ENCODE results near the gene FAM83G. TPM values are rescaled to one million over a fixed set of nuclear protein-coding genes. Genes with fewer than 3 reads are reported as not detected.

Gene FAM83G
- total RNA-seq, 3 donors from 2014 or later: 27.0 to 31.9 (median 31.9) TPM

DNA sequence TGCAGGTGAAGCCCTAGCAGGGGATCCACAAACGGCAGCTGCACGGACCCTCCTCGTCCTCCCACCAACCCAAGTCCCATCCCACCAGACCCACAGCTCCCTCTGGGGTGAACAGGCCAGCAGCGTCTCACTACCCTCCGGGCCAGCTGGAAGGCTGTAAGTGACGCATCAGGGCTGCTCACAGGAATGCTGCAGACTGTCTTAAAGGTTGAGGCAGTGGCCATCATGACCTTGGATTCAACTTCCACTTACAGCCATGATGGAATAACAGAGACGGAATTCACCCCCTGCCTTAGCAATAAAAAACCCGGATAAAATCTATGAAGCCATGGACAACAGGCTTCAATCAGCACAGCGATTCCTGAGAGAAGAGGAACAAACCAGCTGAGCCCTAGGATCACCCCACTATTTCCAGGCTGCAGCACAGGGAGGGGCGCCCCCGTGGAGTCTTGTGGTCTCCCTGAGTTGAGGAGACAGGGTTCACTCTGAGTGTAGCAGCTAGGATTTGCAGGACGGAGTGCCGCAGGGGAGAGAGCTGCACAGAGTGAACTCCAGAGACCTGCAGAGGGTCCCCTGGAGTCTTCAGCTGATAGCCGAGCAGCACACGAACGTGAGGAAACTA, 10.5 kb downstream of the FAM83G start:
- ATAC-seq: no peak
- H3K27me3 Mint-ChIP-seq (ENCODE audit: low read depth): no peaks in the 10 kb centered on the region
- peaks cover 16% of the 10 kb centered on the region for H3K36me3 Mint-ChIP-seq (ENCODE audit: insufficient read depth)
- DNase-seq: no peak
- peaks cover 20% of the 10 kb centered on the region for H3K4me1 Mint-ChIP-seq (ENCODE audit: low read depth)
- H3K9me3 Mint-ChIP-seq: peaks cover 6% of the 10 kb centered on the region
- H3K4me3 Mint-ChIP-seq: no peak overlapping the region

DNA sequence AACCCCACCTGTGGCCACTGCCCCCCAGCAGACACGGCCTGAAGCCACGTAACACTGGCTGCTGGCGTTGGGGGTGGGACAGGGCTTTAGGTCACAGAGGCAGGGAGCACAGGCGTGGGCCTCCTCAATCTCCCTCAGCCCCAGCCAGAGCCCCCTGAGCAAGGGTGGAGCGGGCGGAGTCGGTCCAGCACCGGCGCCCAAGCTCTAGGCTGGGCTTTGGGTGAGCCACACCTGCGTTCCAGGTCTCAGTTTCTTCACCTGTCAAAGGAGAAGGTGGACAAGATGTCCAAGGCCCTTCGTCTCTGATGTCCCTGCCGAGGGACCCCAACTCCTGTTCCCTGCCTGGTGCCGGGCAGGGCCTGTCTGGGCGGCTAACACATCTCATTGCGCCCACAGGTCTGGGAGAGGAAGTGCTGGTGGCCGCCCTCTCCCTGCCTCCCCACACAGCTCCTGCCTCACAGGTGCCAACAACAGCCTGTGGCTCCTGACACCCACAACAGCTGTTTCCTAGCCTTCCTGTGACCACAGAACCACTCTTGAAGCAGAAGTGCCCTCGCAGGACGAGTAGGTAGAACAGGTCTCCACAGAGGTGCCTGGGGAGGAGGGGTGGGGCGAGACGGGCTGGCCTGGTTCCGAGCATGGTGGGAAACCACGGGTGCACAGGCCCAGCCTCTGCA, 12.0 kb downstream of the FAM83G start:
- H3K27me3 Mint-ChIP-seq (ENCODE audit: low read depth): no peaks in the 10 kb centered on the region
- H3K9me3 Mint-ChIP-seq: peaks cover 6% of the 10 kb centered on the region
- ATAC-seq (peak; percentile 35 to 39), DNase-seq (no peak)
- peaks cover 17% of the 10 kb centered on the region for H3K36me3 Mint-ChIP-seq (ENCODE audit: insufficient read depth)
- no peak overlapping the region for H3K4me3 Mint-ChIP-seq
- H3K4me1 Mint-ChIP-seq (ENCODE audit: low read depth): peaks cover 20% of the 10 kb centered on the region

GRCh38 chr17:18991531-18992315, 12.8 kb downstream of the FAM83G start:
- Mint-ChIP-seq H3K4me1 (ENCODE audit: low read depth) (peaks cover 22% of the 10 kb centered on the region), H3K27me3 (ENCODE audit: low read depth) (no peaks in the 10 kb centered on the region), H3K9me3 (peaks cover 6% of the 10 kb centered on the region), H3K4me3 (no peak overlapping the region), H3K36me3 (ENCODE audit: insufficient read depth) (peaks cover 18% of the 10 kb centered on the region)
- DNase-seq: no peak
- no peak for ATAC-seq

GRCh38 chr17:18990331-18990730, 14.2 kb downstream of the FAM83G start:
- no peak for ATAC-seq
- H3K9me3 Mint-ChIP-seq: peaks cover 5% of the 10 kb centered on the region
- H3K27me3 Mint-ChIP-seq (ENCODE audit: low read depth): no peaks in the 10 kb centered on the region

DNA sequence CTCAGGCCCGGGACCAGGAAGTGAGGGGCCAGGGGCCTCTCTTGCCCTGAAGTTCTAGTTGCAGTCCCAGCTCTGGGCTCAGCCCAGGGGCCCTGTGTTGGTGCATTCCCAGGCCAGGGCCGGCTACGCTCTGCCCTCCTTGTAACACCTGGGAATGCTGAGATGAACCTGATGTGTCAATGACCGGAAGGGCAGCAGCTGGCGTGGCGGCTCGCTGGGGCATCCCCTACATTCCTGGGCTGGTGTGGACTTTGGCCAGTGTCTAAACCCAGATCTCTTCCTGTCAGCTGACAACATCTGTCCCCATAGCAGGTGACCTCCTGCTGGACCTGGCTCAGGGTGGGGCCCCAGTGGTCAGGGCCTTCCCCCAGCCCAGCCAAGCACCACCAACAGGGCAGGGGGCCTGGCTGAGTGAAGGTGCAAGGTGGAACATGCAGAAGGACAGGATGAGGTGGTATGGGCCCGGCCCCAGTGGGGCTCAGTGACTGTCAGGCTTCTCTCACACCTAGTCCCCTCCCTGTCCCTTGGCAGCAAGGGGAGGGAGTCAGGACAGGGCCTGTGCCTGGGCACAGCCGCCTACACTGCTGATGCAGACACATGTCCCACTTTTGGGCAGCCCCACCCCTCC, 15.9 kb downstream of the FAM83G start:
- no peaks in the 10 kb centered on the region for H3K27me3 Mint-ChIP-seq (ENCODE audit: low read depth)

More at GRCh38 chr17:18990331-18990730, 14.2 kb downstream of the FAM83G start:
- H3K4me3 Mint-ChIP-seq: no peak overlapping the region
- DNase-seq: no peak
- peaks cover 13% of the 10 kb centered on the region for H3K36me3 Mint-ChIP-seq (ENCODE audit: insufficient read depth)
- peaks cover 22% of the 10 kb centered on the region for H3K4me1 Mint-ChIP-seq (ENCODE audit: low read depth)

DNA sequence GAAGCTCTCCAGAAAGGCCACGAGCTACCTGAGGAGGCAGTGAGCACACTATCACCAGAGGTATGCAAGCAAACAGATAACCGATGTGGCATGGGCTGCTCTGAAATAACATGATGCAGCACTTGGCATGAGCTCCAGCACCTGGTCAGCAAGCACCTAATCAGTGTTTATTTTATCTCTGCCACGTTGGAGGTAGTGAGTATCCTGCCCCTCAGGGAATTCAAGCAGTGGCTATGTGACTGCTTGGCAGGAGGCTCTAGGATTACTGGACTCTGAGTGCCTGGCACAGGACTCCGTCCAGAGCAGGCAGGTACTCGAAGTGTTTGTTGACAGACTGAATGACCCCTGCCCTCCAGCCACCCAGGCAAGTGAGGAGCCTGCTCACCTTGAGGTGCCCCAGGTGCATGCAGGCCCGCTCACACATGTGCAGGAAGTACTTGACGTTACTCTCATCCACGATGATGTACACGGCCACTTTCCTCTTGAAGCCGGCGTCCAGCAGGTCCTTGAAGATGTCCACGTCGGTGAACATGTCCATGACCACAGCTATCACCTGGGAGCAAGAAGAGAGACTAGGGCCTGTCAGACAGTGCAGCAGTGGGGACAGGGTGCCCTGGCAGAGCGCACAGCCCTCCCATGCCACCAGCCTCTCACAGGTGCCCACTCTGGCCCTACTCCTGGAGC, 16.6 kb downstream of the FAM83G start:
- no peak for ATAC-seq
- no peak overlapping the region for H3K4me3 Mint-ChIP-seq
- H3K27me3 Mint-ChIP-seq (ENCODE audit: low read depth): no peaks in the 10 kb centered on the region
- DNase-seq: no peak
- H3K9me3 Mint-ChIP-seq: no peaks in the 10 kb centered on the region
- peaks cover 9% of the 10 kb centered on the region for H3K36me3 Mint-ChIP-seq (ENCODE audit: insufficient read depth)
- peaks cover 8% of the 10 kb centered on the region for H3K4me1 Mint-ChIP-seq (ENCODE audit: low read depth)

More for the DNA sequence above, 15.9 kb downstream of the FAM83G start:
- Mint-ChIP-seq H3K4me1 (ENCODE audit: low read depth) (peaks cover 14% of the 10 kb centered on the region), H3K4me3 (no peak overlapping the region), H3K36me3 (ENCODE audit: insufficient read depth) (peaks cover 9% of the 10 kb centered on the region), H3K9me3 (no peaks in the 10 kb centered on the region)
- ATAC-seq (no peak), DNase-seq (no peak)

GRCh38 chr17:18987230-18987610, 17.3 kb downstream of the FAM83G start:
- ATAC-seq: no peak
- Mint-ChIP-seq H3K9me3 (no peaks in the 10 kb centered on the region), H3K4me3 (no peak overlapping the region), H3K27me3 (ENCODE audit: low read depth) (no peaks in the 10 kb centered on the region), H3K4me1 (ENCODE audit: low read depth) (peaks cover 2% of the 10 kb centered on the region), H3K36me3 (ENCODE audit: insufficient read depth) (peaks cover 9% of the 10 kb centered on the region)
- no peak for DNase-seq

- peaks cover 2% of the 10 kb centered on the region for H3K4me1 Mint-ChIP-seq (ENCODE audit: low read depth)
- no peaks in the 10 kb centered on the region for H3K27me3 Mint-ChIP-seq (ENCODE audit: low read depth)
- no peaks in the 10 kb centered on the region for H3K9me3 Mint-ChIP-seq
- H3K36me3 Mint-ChIP-seq (ENCODE audit: insufficient read depth): peaks cover 9% of the 10 kb centered on the region
- H3K4me3 Mint-ChIP-seq: no peak overlapping the region
- ATAC-seq: peak in 1 of 2 donors; percentile 26
- no peak for DNase-seq
Observed at GRCh38 chr17:18986541-18987229, 17.9 kb downstream of the FAM83G start.

DNA sequence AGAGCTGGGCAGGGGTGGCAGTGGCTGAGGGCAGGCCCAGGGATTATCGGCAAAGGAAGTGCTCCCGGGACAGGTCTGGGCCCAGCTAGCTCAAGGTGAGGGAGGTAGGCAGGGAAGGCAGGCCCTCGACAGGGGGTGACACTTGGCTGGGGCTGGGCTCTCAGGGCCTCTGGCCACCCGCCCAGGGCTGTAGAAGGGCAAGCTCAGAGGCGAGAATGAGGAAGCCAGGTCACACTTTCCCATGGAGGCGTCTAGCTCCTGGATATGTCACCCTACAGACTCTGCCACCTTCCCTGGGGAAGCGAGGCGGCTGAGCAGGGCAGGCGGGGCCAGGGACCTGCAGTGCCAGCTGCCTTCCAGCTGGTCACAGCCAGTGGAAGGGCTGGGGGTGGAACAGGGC, 19.1 kb downstream of the FAM83G start:
- peaks cover 9% of the 10 kb centered on the region for H3K36me3 Mint-ChIP-seq (ENCODE audit: insufficient read depth)
- H3K27me3 Mint-ChIP-seq (ENCODE audit: low read depth): no peaks in the 10 kb centered on the region

GRCh38 chr17:18984273-18985114, 20.1 kb downstream of the FAM83G start:
- peaks cover 2% of the 10 kb centered on the region for H3K4me1 Mint-ChIP-seq (ENCODE audit: low read depth)
- H3K36me3 Mint-ChIP-seq (ENCODE audit: insufficient read depth): peaks cover 9% of the 10 kb centered on the region
- ATAC-seq: no peak
- no peaks in the 10 kb centered on the region for H3K27me3 Mint-ChIP-seq (ENCODE audit: low read depth)
- no peak overlapping the region for H3K4me3 Mint-ChIP-seq
- no peaks in the 10 kb centered on the region for H3K9me3 Mint-ChIP-seq
- DNase-seq: no peak

More for the DNA sequence above, 19.1 kb downstream of the FAM83G start:
- ATAC-seq: no peak
- Mint-ChIP-seq H3K4me3 (no peak overlapping the region), H3K9me3 (no peaks in the 10 kb centered on the region), H3K4me1 (ENCODE audit: low read depth) (peaks cover 2% of the 10 kb centered on the region)
- DNase-seq: no peak

- DNase-seq (no peak), ATAC-seq (peak in 1 of 2 donors; percentile 48)
- peaks cover 10% of the 10 kb centered on the region for H3K36me3 Mint-ChIP-seq (ENCODE audit: insufficient read depth)
- no peaks in the 10 kb centered on the region for H3K9me3 Mint-ChIP-seq
- no peak overlapping the region for H3K4me3 Mint-ChIP-seq
- no peaks in the 10 kb centered on the region for H3K4me1 Mint-ChIP-seq (ENCODE audit: low read depth)
- no peaks in the 10 kb centered on the region for H3K27me3 Mint-ChIP-seq (ENCODE audit: low read depth)
Observed at GRCh38 chr17:18981642-18982424, 22.7 kb downstream of the FAM83G start.

DNA sequence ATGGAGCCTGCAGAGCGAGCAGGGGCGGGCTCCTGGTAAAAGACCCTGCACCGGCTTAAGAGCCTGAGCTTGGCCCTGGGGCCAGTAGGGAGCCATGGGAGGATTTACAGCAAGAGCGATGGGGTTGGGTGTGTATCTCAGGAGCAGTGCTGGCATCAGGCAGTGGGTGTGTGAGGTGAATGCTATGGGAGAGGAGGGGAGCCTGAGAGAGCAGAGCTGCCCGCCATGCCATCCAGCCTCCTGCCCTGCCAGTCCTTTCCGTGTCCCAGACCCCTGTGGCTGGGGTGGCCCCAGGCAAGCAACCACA, 23.3 kb downstream of the FAM83G start:
- Mint-ChIP-seq H3K4me1 (ENCODE audit: low read depth) (no peaks in the 10 kb centered on the region), H3K4me3 (no peak overlapping the region), H3K36me3 (ENCODE audit: insufficient read depth) (peaks cover 10% of the 10 kb centered on the region), H3K27me3 (ENCODE audit: low read depth) (no peaks in the 10 kb centered on the region), H3K9me3 (no peaks in the 10 kb centered on the region)
- no peak for DNase-seq
- no peak for ATAC-seq
